ENCODE measurements around the gene FAM219A. TPM values are rescaled to one million over a fixed set of nuclear protein-coding genes. Genes with fewer than 3 reads are reported as not detected.

FAM219A gene
- total RNA-seq, 1 donor from 2014 or later: 19.7 TPM

DNA sequence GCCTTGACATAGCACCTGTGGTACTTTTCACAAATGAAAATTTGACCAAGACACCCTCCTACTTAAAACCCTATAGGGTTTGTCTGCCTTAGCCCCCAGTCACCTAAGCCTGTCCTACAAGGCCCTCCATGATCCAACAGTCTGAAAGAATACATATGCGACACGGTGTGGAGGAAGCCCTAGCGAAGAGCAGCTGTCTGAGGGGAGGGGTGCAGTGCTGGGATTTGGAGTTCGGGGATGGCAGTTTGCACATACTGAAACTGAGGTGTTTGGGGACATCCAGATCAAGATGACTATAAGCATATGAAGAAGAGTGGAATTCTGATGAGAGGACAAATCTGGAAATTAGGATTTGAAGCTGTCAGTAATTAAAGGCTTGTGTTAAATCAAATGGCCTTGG lies 74.5 kb downstream of the FAM219A start:
- intact Hi-C loops (cut with micrococcal nuclease): no loop called here
- Mint-ChIP-seq H3K27me3 (ENCODE audit: low read depth) (peaks cover 11% of the 10 kb centered on the region), H3K27ac (no peak overlapping the region), H3K4me1 (ENCODE audit: low read depth) (peaks cover 8% of the 10 kb centered on the region), H3K9me3 (no peaks in the 10 kb centered on the region), H3K36me3 (ENCODE audit: low read depth) (no peaks in the 10 kb centered on the region), H3K4me3 (ENCODE audit: low read depth) (no peak overlapping the region)
- no peak for DNase-seq (ENCODE audit: low spot score)

DNA sequence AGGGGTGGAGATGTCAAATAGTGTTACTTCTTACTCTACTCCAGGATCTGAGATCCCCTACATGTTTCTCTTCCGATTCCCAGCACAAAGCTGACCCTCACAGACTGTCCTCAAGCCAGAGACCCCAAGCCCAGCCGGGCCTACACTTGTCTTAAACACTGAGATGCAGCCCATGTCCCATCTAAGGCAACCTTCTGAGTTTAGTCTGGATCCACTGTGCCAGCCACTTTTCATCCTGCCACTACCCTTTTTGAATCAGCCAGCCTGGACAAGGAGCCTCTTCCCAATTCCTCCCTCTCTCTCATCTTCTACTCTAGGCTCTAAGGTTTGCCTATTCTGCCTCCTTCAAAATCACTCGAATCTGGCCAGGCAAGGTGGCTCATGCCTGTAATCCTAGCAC lies 75.5 kb downstream of the FAM219A start:
- Mint-ChIP-seq H3K27me3 (ENCODE audit: low read depth) (peaks cover 11% of the 10 kb centered on the region), H3K36me3 (ENCODE audit: low read depth) (no peaks in the 10 kb centered on the region), H3K4me3 (ENCODE audit: low read depth) (no peak overlapping the region), H3K9me3 (no peaks in the 10 kb centered on the region), H3K27ac (no peak overlapping the region), H3K4me1 (ENCODE audit: low read depth) (peaks cover 8% of the 10 kb centered on the region)
- DNase-seq (ENCODE audit: low spot score): no peak
- intact Hi-C loops (cut with micrococcal nuclease): no loop called here

DNA sequence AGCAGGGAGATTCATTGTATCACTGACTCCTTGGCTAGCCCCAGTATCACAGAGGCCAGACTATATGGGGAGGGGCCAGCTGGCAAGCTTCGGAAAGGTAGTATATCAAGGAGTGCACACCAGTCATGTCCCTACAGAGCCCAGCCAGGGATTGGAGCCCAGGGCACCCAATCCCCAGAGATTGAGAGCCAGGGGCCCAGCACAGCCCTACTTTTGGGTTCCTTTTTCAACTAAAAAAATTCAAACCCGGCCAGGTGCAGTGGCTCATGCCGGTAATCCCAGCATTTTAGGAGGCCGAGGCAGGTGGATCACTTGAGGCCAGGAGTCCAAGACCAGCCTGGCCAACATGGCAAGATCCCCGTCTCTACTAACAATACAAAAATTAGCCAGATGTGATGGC lies 76.3 kb downstream of the FAM219A start:
- intact Hi-C loops (cut with micrococcal nuclease): no loop called here
- Mint-ChIP-seq H3K4me1 (ENCODE audit: low read depth) (peaks cover 9% of the 10 kb centered on the region), H3K27me3 (ENCODE audit: low read depth) (peaks cover 11% of the 10 kb centered on the region), H3K4me3 (ENCODE audit: low read depth) (no peak overlapping the region), H3K9me3 (no peaks in the 10 kb centered on the region), H3K27ac (no peak overlapping the region), H3K36me3 (ENCODE audit: low read depth) (no peaks in the 10 kb centered on the region)
- no peak for DNase-seq (ENCODE audit: low spot score)

DNA sequence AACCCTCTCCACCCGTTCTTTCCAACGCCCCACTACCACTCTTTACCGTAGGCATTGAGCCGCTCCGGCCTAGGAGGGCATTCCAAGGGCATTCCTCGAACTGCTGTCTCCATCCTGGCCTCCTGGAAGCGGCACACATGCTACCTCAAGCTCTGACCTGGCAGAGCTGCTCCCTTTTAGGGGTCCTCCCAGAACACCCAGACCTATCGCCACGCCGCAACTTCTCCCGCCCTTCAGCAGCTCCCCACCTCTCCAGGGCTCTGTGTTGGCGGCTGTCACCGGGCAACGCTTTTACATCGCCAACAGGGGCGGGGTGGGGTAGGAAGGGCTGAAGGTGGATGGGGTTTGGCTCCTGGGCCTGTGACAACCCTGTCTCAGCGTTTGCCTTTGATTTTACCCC lies 77.0 kb downstream of the FAM219A start:
- no peak for DNase-seq (ENCODE audit: low spot score)
- H3K27me3 Mint-ChIP-seq (ENCODE audit: low read depth): peaks cover 11% of the 10 kb centered on the region
- H3K4me3 Mint-ChIP-seq (ENCODE audit: low read depth): peak overlapping the region; percentile 67
- intact Hi-C loops (cut with micrococcal nuclease): loop anchor here (2.0 kb wide), 1 partner anchor 255 kb away; the partner anchor contains the start of gene DCAF12
- no peaks in the 10 kb centered on the region for H3K9me3 Mint-ChIP-seq
- peaks cover 10% of the 10 kb centered on the region for H3K4me1 Mint-ChIP-seq (ENCODE audit: low read depth)
- H3K36me3 Mint-ChIP-seq (ENCODE audit: low read depth): no peaks in the 10 kb centered on the region
- no peak overlapping the region for H3K27ac Mint-ChIP-seq

DNA sequence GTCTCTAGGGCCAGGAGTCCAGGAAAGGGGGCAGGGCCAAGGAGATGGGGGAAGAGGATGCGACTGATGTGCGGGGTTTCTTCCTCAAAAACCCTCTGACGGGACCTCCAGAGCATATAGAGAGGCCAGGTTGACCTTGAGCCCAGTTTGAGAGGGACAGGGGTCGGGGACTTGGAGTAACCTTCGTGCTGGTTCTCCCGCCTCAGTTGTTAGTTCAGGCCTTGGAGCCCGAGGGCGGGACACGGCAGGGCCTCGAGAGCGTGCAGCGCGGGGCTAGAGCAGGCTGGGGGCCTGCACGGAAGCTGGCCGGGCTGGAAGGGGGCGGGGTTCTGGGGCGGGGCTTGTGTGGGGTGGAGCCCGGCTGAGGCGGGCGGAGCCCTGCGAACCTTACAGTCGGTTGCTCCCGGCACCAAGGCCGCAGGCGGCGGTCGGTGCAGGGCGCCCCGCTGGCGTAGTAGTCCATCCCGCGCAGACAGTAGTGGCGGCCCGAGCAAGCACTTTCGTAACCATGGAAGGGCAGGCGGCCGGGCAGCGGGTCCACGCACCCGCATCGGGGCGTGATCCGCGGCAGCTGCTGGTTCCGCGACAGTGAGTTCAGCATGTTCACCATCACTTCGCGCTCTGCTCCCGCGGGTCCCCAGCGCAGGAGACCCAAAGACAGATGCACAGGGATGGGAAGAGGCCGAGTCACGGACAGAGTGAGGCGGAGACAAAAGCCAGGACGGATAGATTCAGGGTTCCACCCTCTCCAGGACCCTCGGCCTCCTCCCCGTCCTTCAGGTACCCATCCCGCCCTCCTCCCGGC lies 77.7 kb downstream of the FAM219A start:
- no peaks in the 10 kb centered on the region for H3K9me3 Mint-ChIP-seq
- intact Hi-C loops (cut with micrococcal nuclease): loop anchor here (1.0 to 2.0 kb wide), 2 partner anchors 83 to 254 kb away; partner anchors contain the start of gene DCAF12
- H3K36me3 Mint-ChIP-seq (ENCODE audit: low read depth): no peaks in the 10 kb centered on the region
- H3K27ac Mint-ChIP-seq: peak overlapping the region; percentile 71
- peak overlapping the region; percentile 67 for H3K4me3 Mint-ChIP-seq (ENCODE audit: low read depth)
- H3K27me3 Mint-ChIP-seq (ENCODE audit: low read depth): peaks cover 11% of the 10 kb centered on the region
- peaks cover 16% of the 10 kb centered on the region for H3K4me1 Mint-ChIP-seq (ENCODE audit: low read depth)
- peak; percentile 75 for DNase-seq (ENCODE audit: low spot score)

DNA sequence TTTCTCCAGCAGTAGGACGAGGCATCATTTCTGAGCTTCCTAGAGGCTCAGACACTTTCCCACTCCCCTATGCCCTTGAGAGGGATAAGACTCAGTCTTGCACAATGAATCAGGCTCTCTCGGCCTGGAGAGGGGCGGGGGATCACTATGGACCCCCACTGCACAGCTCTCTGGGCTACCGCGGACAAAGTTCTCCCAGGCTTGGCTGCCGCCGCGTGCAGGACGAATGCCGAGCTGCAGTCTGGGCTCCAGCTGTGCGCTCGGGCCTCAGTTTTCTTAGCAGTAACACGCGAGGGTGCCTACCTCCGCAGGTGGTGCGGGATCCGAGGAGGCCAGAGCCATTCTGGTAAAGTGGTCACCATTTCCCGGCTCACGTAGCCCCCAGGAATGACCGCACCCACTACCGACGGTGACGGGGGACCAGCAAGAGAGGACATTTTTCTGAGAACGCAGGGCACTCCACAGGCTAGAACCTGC lies 78.3 kb downstream of the FAM219A start:
- Mint-ChIP-seq H3K36me3 (ENCODE audit: low read depth) (no peaks in the 10 kb centered on the region), H3K27ac (peak overlapping the region; percentile 71), H3K4me1 (ENCODE audit: low read depth) (peaks cover 21% of the 10 kb centered on the region), H3K9me3 (no peaks in the 10 kb centered on the region), H3K4me3 (ENCODE audit: low read depth) (peak overlapping the region; percentile 83), H3K27me3 (ENCODE audit: low read depth) (peaks cover 11% of the 10 kb centered on the region)
- no peak for DNase-seq (ENCODE audit: low spot score)
- intact Hi-C loops (cut with micrococcal nuclease): loop anchor here (1.0 to 2.0 kb wide), 2 partner anchors 83 to 253 kb away; partner anchors contain the start of gene DCAF12

DNA sequence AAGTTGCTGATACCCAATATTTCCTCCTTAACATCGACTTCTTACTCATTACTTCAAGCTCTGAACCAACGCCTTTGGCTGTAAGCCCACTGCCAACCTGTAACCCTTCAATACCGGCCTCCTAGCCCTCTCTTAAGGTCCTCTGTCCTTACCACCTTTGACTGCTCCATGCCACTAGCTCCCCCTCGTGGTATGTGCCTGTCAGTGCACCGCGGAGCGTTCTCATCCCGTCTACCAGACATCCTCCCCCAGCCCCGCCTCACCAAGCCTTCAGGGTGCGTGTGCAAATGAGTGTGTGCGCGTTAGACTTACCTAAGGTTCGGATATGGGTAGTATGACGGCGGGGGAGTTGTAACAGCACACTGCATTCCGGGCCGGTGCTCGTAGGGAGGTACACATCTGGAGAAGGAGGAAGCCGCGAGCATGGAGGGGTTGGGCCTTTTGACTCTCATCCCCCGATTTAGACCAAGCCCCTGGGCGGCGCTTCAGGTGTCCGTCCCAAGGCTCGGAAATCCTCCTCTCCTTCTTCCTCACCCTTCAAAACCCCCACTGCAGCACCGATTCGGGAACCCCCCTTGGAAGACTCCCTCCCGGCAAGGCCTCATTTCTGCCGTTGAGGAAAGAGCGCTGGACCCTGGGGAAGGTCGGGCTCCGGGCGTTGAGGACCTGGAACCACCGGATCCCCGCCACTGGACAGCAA lies 78.9 kb downstream of the FAM219A start:
- peaks cover 21% of the 10 kb centered on the region for H3K4me1 Mint-ChIP-seq (ENCODE audit: low read depth)
- H3K36me3 Mint-ChIP-seq (ENCODE audit: low read depth): no peaks in the 10 kb centered on the region
- peak; percentile 89 for DNase-seq (ENCODE audit: low spot score)
- intact Hi-C loops (cut with micrococcal nuclease): loop anchor here (1.0 to 5.0 kb wide), 7 partner anchors 50 to 1433 kb away; partner anchors contain the start of genes DCAF12, KIF24, NUDT2 and SPAG8
- H3K9me3 Mint-ChIP-seq: no peaks in the 10 kb centered on the region
- peak overlapping the region; percentile 83 for H3K4me3 Mint-ChIP-seq (ENCODE audit: low read depth)
- peaks cover 11% of the 10 kb centered on the region for H3K27me3 Mint-ChIP-seq (ENCODE audit: low read depth)
- H3K27ac Mint-ChIP-seq: peak overlapping the region; percentile 71

DNA sequence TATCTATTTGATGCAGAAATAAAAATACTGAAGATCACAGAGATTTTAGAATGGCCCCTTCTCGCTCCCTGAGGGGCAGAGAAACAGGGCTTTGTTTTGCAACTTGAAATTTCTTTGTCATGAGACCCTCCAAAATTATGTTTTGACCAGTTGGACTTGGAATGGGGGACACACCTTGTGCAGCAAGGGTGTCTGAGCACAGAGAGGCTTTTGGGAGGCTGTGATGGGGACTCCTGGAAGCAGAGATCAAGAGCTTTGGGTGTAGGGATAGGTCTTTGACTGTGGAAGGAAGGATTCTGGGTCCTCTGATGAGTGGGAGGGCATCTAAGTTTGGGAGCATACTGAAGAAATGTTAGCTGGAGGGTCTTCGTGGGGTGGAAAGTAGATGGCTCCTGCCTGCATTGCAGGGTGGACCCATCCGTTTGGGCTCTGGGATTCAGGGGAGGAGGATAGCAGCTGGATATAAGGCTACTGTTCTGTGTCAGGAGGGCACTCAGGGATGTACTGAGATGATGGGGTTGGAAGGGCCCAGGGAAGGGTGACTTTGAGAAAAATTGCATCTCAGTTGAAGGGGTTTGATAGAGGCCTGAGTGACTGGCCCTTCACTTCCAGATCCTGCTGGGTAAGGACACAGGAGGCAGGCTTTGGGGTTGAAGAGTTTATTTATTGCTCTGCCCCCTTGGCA lies 79.9 kb downstream of the FAM219A start:
- Mint-ChIP-seq H3K9me3 (no peaks in the 10 kb centered on the region), H3K27me3 (ENCODE audit: low read depth) (peaks cover 11% of the 10 kb centered on the region), H3K4me1 (ENCODE audit: low read depth) (peaks cover 21% of the 10 kb centered on the region), H3K4me3 (ENCODE audit: low read depth) (no peak overlapping the region), H3K36me3 (ENCODE audit: low read depth) (no peaks in the 10 kb centered on the region), H3K27ac (no peak overlapping the region)
- intact Hi-C loops (cut with micrococcal nuclease): loop anchor here (1.0 to 5.0 kb wide), 5 partner anchors 49 to 1434 kb away; partner anchors contain the start of genes KIF24, NUDT2, SPAG8 and UBAP1
- no peak for DNase-seq (ENCODE audit: low spot score)

DNA sequence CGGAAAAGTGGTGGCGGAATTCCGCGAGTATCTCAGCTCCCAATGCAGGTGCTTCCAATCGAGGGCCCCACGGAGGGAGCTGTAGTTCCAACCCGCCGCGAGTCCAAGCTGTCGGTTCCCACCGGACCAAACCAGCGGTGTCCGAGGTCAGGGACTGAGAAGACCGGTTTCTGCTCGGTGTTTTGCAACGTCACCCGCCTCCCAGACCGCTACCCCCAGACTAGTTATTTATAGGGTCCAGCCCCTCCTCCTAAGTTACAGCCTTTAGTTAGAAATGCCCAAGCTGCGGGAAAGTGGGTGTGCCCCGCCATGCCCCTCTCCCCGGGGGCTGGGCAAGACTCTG lies 81.0 kb downstream of the FAM219A start:
- intact Hi-C loops (cut with micrococcal nuclease): loop anchor here (2.0 to 5.0 kb wide), 4 partner anchors 125 to 1435 kb away; partner anchors contain the start of genes SPAG8 and UBAP2
- H3K27me3 Mint-ChIP-seq (ENCODE audit: low read depth): peaks cover 2% of the 10 kb centered on the region
- H3K4me3 Mint-ChIP-seq (ENCODE audit: low read depth): peak overlapping the region; percentile 86
- H3K27ac Mint-ChIP-seq: no peak overlapping the region
- no peak for DNase-seq (ENCODE audit: low spot score)
- no peaks in the 10 kb centered on the region for H3K36me3 Mint-ChIP-seq (ENCODE audit: low read depth)
- H3K9me3 Mint-ChIP-seq: no peaks in the 10 kb centered on the region
- peaks cover 21% of the 10 kb centered on the region for H3K4me1 Mint-ChIP-seq (ENCODE audit: low read depth)

DNA sequence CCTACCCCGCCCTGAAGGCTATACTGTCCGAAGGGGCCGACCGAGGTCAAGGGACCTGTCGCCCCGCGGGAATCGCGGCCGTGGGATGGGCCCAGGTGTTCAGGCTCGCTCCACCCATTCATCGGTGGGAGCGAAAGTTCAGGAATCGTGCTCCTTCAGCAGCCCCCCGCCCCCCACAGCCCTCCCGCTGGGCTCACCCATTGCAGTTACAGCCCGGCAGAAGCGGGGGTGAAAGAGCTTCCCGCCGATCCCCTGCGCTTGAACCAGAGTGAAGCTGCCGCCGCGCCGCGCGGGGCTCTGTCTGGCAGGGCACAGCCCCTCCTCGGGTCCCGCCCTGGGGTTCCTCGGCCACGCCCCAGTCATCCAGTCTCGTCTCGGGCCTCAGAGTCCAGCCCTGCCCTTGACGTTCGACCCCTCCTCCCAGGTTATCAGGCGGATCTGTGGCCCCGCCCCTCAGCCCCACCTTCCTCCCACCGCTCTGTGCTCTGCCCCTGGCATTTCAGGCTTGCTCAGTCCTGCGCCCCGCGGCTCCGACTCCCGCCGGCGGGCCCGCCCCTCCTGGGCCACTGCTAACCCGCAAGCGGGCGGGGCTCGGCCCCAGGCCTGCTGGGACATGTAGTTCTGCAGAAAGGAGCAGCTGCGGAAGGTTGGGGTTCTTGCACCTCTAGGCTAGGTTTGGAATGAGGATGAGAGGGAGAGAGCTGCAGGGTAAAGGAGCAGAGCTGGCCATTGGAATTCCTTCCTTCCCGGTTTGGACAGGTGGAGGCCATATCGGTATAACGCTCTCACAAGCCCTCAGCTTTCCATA lies 81.6 kb downstream of the FAM219A start, which contains the start of gene MYORG:
TSS of gene MYORG (minus strand) at position 303 of the 808 bp plus-strand sequence. CDS start 3,955 bp downstream, outside the sequence.
- Mint-ChIP-seq H3K4me3 (ENCODE audit: low read depth) (peak within 1 kb of the TSS; percentile 86), H3K4me1 (ENCODE audit: low read depth) (peaks cover 21% of the 10 kb centered on the region), H3K27ac (no peak within 1 kb of the TSS), H3K36me3 (ENCODE audit: low read depth) (no peaks in the 10 kb centered on the region), H3K27me3 (ENCODE audit: low read depth) (no peaks in the 10 kb centered on the region), H3K9me3 (no peaks in the 10 kb centered on the region)
- DNase-seq (ENCODE audit: low spot score): peak; percentile 97
- intact Hi-C loops (cut with micrococcal nuclease): loop anchor here (2.0 to 5.0 kb wide), 4 partner anchors 124 to 1436 kb away; partner anchors contain the start of genes SPAG8 and UBAP2

DNA sequence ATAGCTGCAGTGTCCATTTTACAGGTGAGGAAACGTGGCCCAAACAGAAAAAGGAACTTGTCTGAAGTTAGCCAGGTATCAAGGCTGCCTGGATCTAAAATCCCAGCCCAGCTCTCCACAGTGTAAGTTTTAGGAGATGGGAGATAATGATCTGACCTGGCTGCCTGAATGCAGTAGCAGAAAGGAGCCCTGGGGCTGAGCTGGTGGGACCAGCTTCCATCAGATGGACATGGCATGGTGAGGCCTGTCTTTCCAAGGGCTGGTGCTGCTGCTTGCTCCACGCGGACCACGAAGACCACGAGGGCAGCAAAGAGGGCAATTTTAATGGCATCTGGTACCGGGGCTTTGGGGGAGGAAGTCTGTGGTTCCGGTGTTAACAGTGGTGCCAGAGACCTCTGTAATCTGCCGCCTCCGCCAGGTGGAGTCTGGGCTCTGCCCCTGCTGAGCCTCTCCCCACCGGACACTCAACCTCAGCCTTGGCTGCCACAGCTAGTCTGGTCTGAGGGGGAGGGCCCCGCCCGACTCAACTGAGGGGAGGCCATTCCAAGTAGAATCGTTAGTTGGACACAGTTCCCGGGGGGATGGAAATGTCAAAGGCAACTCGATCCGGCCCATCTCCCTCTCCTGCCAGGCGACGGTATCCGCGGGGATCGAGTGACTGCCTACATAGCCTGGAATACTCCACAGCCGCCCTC lies 82.3 kb downstream of the FAM219A start:
- H3K4me3 Mint-ChIP-seq (ENCODE audit: low read depth): peak overlapping the region; percentile 86
- no peaks in the 10 kb centered on the region for H3K27me3 Mint-ChIP-seq (ENCODE audit: low read depth)
- DNase-seq (ENCODE audit: low spot score): peak; percentile 31
- no peak overlapping the region for H3K27ac Mint-ChIP-seq
- intact Hi-C loops (cut with micrococcal nuclease): loop anchor here (2.0 to 5.0 kb wide), 4 partner anchors 124 to 1436 kb away; partner anchors contain the start of genes SPAG8 and UBAP2
- H3K4me1 Mint-ChIP-seq (ENCODE audit: low read depth): peaks cover 21% of the 10 kb centered on the region
- no peaks in the 10 kb centered on the region for H3K9me3 Mint-ChIP-seq
- H3K36me3 Mint-ChIP-seq (ENCODE audit: low read depth): peaks cover 3% of the 10 kb centered on the region
